GM18519 (cell line): Measurements from ENCODE around the gene KRTAP10-9.
"Not testable (repeated sequence)": the region's sequence is repeated elsewhere in the genome, so short reads cannot be mapped to it uniquely, and the experiment has no call there.

ENCODE experiments used
- ATAC-seq: cut with Tn5 transposase; IDR thresholded peaks from one replicate; pipeline ENCODE4 v1.9.1; 2021; ENCODE audit warnings: mild to moderate bottlenecking, moderate library complexity; ENCODE audit not compliant: unreplicated experiment, low FRiP score

Gene KRTAP10-9, protein sequence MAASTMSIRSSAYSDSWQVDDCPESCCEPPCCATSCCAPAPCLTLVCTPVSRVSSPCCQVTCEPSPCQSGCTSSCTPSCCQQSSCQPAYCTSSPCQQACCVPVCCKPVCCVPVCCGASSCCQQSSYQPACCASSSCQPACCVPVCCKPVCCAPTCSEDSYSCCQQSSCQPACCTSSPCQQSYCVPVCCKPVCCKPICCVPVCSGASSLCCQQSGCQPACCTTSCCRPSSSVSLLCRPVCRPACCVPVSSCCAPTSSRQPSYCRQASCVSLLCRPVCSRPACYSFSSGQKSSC

DNA sequence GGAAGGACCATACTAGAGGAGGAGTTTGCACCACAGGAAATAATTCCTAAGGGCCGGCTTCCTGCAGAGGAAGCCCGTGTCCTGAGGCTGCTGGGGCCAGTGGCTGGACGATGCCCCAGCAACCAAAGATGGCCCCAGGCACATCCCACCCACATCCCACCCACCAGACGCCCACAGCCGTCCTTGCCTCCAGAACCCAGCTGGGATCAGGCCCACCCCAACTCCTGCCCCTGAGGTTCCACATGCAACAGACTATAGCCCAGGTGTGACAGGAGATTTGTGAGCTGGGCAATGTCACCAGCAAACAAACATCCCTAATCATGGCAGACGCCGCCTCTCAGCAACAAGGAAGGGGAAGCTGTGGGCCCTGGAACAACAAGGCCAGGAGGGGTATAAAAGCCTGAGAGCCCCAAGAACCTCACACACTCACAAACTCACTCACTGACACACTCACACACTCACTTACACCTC is at the start of gene KRTAP10-9:
Gene KRTAP10-9 (plus strand): TSS at position 421 of the 471 bp plus-strand sequence. CDS start 79 bp downstream, outside the sequence.
- ATAC-seq = no peak

DNA sequence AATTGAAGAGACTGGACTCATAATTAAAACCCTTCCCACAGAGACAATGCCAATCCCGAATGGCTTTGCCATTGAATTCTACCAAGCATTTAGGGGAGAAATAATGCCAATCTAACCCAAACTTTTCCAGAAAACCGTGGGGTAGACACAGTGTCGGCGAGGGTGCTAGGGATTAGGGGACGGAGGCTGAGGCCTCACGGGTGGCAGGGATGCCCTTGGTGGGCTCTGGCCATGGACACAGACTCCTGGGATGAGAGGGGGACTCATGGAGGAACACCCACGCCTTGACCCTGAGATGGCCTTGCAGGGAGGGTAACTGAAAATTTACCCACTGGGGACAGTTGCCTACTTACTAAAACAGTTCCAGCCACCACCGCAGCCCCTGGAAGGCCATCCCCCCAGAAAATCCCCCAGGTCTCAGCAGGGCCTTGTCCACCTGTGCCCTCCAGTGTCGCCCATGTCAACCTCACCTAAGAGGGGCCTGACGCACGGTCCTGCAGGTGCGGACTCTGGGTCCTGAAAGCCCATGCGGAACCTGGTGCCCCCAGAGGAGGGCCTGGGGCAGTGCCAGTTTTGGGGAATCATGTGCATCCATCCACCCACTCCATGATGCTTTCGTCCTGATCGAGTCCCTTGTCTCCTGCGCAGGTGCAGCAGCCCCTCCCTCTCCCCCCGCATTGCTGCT is 48.4 kb upstream of the KRTAP10-9 start:
- ATAC-seq = no peak

DNA sequence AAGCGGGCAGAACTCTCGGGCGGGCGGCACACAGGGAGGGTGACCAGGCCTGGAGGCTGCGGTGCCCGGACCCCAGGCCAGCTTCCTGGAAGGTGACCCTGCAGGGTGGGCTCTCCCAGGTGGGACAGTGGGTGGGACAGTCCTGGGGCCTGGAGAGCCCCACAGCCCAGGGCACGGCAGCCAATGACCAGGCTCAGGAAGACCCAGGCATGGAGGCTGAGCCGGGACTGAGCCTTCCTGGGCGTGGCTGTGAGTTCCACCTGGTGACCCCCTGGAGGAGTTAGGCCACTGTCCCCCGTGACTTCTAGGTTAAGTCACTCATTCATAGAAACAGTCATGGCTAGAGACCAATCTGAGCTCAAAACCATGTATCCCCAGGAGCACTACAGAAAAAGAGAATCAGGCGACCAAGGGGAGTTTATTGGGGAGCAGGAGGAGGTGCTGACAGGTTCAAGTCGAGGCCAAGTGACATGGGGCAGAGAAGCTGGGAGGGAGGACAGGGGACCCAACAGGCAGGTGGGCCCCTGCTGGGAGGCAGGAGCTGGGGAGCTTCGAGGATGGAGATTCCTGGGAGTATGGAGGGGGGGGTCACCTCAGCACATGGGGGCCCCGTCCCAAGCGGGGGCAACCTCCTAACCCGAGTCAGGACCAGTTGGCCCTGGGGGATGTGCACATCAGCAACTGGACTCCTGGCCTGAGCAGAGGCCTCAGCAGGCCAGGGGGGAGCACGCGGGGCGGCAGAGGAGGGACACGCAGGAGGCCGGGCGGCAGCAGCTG is 47.6 kb upstream of the KRTAP10-9 start:
- no peak for ATAC-seq

DNA sequence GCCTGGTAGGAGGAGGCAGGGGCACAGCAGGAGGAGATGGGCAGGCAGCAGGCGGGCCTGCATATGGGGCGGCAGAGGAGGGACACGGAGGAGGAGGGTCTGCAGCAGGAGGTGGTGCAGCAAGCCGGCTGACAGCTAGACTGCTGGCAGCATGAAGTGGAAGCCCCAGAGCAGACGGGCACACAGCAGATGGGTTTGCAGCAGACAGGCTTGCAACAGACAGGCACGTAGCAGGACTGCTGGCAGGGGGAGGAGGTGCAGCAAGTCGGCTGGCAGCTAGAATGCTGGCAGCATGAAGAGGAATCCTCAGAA is 47.1 kb upstream of the KRTAP10-9 start:
- no peak for ATAC-seq

DNA sequence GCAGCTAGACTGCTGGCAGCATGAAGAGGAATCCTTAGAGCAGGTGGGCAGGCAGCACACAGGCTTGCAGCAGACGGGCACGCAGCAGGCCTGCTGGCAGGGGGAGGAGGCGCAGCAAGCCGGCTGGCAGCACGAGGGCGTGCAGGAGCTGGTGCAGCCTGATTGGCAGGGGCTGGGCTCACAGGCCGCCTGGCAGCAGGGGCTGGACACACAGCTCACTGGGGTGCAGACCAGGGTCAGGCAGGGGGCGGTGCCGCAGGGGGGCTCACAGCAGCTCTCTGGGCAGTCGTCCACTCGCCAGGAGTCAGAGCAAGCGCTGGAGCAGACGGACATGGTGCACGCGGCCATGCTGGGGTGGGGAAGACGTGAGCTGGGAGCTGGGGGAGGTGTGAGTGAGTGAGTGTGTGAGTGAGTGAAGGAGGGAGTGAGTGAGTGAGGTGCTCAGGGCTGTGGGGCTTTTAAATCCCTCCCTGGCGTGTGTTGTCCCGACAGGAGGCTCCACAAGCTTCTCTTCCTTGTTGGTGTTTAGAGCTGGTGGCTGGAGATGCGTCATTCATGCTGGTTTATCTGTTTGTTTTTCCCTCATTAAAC is 46.6 kb upstream of the KRTAP10-9 start, which contains the start of gene KRTAP10-5:
Gene KRTAP10-5 (minus strand): TSS at position 374 of the 591 bp plus-strand sequence. CDS start 26 bp downstream, at position 348.
- not testable (repeated sequence) for ATAC-seq

DNA sequence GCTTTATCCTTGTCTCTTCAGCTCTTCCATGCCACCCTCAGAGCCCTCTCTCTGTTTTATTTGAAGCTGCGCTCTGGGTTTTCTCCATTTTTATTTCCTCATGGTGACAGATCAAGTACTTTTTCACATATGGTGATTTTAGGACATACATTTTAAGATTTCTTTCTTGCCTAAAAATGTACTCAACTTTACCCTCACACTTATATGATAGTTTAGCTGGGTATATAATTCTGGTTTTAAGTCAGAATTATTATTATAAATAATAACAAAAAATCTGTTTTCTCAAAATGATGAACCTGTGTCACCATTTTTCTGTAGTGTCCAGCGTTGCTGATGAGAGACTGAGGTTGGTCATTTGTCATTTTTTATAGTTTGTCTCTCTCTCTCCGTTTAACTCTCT is 45.7 kb upstream of the KRTAP10-9 start:
- ATAC-seq = no peak

DNA sequence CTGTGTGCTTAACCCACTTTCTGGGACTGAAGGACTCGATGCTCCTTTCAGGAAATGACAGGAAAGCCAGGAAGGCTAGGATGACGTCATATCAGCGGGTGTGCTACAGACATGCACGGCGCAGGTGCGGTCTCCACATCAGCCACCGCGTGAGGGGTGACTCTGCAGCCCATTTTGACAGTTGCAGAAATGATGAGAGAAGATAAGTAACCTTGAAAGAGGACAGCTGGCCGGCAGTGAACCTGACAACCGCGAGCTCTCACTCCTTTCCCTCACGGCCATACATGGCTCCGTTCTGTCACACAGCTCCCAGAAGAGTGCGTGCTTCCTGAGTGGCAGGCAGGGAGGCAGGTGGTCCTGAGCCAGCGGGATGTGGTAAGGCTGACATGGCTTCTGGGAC is 44.8 kb upstream of the KRTAP10-9 start:
- ATAC-seq = no peak

DNA sequence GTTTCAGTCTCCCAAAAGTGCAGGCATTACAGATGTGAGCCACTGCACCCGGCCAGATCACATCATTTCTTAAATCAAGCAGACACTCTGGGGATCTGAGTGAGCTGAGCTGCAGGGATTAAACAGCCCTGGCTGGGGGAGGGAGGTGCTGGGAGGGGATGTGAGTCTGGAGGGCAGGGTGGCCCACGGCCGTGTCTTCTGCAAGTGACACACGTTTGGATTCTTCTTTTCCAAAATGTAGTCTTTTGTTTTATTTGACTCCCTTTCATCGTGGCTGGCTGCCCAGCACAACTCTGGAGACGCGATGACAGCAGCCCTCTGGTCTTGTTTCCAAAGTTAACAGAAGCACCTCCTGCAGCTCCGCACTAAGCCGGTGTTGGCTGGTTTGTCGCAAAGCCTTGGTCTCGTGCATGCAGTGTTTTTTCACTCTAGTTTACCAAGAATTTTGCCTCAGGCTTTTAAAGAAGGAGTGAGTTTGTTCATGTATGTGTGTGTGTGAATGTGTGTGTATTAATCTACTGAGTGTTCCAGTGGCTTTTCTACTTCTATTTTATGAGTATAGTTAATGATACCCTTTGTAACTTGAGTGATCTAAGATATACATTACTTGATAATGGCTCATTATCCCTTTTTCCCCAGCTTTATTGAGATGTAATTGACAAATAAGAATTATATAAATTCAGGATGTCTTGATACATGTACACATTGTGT is 43.6 kb upstream of the KRTAP10-9 start:
- no peak for ATAC-seq

DNA sequence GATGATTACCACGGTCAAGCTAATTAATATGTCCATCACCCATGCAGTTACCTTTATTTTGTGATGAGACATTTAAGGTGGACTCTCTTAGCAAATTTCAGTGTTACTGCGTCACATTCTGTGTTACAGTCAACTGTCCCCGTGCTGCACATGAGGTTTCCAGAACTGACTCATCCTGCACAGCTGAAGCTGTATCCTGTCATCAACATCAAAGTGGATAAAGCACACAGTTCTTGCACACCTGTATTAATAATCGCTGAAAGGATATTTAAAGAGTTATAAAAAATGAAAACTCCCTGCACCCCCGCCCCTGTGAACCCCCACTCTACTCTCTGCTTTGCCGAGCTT is 43.1 kb upstream of the KRTAP10-9 start:
- no peak for ATAC-seq

DNA sequence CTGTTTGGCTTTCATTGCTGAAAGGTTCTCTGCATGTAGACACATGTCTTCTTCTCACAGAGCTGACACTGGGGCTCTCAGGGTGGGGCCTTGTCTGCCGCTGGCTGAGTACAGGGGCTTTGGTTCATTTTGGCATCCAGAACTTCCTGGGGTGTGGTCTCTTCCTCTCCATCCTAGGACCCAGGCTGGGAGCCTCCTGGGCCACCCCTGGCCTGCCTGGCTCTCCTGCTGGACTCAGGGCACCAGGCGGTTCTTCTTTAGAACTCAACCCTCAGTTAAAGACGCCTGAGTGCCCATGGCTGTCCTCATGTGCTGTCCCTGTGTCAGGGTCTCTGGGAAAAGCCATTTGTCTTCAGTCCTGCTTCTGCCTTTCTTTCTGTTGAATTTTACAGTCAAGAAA is 41.0 kb upstream of the KRTAP10-9 start:
- ATAC-seq = no peak

DNA sequence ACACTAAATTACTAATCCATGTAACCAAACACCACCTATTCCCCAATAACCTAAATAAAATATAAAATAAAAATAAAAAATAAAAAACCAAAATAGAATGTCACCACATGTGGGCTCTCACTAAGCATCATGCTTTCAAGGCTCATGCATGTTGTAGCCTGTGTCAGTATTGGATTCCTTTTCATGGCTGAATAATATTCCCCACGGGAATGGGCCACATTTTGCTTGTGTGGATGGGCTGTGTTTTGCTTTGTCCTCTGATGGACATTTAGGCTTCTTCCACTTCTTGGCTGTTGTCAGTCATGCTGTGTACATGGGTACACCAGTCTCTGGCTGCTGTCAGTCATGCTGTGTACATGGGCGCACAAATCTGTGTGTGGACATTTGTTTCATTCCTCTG is 37.8 kb upstream of the KRTAP10-9 start:
- ATAC-seq = no peak

DNA sequence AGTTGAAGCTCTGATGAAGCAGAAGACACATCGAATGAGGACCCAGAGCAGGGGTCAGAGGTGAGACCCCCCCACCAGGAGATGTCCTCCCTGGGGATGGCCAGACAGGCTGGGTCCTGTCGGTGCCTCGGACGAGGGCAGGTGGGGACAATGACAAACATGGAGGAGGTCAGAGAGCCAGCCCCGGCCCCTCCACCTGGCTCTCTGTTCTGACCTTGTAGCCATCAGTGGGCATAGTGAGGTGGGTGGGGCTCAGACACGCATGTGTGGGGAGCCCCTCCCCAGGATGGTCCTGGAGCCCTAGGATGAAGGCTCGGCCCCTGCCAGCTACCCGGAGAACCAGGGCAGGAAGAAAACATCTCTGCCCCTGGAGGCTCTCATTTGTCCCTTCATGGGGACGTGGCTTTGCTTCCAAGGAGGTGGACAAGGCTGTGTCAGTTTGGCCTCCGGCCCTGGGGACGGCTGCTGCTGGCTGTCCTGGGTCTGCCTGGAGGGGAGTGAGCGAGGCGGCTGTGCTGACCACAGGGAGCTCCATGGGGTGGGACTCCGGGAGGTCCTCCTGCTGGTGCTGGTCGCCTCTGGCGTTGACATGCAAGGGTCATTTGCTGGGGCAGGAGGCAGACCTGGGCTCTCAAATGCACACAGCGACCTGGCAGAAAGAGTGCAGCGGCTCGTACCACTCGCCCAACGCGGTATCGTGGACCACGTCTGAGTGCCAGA is 37.1 kb upstream of the KRTAP10-9 start:
- no peak for ATAC-seq

DNA sequence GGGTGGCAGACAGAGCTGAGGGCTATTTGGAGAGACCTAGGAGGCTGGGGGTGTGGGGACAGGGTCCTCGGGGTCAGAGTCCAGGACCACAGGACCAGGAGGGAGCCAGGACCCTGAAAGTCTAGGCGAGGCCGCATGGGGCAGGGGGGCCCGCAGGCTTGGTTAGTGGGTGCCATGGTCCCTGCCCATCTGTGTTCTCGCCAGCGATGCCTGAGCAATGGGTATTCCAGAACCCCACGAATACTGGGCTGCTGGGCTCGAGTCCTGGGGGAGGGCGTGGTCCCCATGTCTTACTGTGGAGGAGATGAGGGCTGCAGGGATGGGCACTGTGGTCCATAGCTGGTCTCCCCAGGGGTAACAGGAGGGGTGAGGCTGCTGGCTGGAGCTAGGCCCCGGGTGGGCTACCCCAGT is 36.6 kb upstream of the KRTAP10-9 start:
- no peak for ATAC-seq

DNA sequence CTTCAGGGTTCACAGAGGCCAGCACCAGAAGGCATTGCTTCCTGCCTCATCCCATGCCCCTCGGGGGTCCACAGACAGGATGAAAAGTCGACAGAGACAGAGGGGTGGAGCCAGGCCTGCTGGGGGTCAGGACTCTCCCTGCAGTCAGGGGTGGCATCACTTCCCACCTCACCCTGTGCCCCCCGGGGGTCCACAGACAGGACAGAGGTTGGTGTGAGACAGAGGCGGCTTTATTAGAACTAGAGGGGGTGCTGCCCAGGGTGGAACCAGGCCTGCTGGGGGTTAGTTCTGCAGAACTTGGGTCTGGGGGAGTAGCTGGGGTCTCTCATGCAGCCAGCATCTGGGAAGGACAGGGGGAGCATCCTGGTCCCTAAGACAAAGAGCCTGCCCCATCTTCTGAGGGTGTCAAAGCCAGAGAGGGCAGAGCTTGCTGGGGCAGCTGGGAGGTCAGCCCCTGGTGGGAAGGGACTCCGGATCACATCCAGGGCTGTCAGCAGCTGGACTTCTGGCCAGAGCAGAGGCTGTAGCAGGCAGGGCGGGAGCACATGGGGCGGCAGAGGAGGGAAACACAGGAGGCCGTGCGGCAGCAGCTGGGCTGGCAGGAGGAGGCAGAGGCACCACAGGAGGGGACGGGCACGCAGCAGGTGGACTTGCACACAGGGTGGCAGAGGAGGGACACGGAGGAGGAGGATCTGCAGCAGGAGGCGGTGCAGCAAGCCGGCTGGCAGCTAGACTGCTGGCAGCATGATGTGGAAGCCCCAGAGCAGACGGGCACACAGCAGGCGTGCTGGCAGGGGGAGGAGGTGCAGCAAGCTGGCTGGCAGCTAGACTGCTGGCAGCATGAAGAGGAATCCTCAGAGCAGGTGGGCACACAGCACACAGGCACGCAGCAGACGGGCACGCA is 35.7 kb upstream of the KRTAP10-9 start:
- not testable (repeated sequence) for ATAC-seq

DNA sequence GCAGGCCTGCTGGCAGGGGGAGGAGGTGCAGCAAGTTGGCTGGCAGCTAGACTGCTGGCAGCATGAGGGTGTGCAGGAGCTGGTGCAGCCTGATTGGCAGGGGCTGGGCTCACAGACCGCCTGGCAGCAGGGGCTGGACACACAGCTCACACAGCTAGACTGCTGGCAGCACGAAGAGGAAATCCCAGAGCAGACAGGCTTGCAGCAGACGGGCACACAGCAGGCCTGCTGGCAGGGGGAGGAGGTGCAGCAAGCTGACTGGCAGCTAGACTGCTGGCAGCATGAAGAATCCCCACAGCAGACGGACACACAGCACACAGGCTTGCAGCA is 35.1 kb upstream of the KRTAP10-9 start:
- ATAC-seq = not testable (repeated sequence)

DNA sequence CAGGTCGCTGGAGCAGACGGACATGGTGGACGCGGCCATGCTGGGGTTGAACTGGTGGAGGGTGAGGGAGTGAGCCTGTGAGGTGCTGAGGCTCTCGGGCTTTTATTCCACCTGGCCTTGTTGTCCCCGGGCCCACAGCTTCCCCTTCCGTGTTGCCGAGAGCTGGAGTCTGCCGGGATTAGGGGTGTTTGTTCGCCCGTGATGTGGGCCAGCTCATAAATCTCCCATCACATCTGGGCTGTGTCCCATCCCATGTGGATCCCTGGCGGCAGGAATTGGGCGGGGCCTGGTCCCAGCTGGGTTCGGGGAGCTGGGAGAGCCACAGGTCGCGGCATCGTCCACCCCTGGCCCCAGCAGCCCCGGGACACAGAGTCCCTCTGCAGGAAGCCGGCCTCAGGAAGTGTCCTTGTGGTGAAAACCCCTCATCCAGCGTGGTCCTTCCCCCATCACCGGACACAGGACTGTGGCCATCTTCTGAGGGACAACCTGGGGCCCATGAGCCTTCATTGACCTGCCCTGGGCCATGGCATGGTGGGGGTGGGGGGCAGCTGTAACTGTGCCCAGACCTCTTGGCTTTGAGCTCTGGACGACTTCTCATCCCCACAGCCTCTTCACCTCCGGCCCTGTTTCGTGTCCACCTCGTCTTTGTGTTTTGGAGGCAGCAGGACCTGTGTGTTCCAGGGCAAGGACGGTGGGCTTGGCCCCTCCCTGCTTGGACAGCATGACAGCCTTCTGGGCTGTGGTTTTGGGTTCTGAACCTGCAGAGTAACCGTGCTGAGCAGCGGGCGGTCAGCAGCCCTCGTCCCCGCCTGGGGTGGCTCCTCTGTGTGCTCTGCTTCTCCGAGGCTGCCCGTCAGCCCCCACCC is 34.2 kb upstream of the KRTAP10-9 start, which contains the start of gene KRTAP10-6:
Gene KRTAP10-6 (minus strand): TSS at position 60 of the 866 bp plus-strand sequence. CDS start 21 bp downstream, at position 39.
- ATAC-seq = no peak

DNA sequence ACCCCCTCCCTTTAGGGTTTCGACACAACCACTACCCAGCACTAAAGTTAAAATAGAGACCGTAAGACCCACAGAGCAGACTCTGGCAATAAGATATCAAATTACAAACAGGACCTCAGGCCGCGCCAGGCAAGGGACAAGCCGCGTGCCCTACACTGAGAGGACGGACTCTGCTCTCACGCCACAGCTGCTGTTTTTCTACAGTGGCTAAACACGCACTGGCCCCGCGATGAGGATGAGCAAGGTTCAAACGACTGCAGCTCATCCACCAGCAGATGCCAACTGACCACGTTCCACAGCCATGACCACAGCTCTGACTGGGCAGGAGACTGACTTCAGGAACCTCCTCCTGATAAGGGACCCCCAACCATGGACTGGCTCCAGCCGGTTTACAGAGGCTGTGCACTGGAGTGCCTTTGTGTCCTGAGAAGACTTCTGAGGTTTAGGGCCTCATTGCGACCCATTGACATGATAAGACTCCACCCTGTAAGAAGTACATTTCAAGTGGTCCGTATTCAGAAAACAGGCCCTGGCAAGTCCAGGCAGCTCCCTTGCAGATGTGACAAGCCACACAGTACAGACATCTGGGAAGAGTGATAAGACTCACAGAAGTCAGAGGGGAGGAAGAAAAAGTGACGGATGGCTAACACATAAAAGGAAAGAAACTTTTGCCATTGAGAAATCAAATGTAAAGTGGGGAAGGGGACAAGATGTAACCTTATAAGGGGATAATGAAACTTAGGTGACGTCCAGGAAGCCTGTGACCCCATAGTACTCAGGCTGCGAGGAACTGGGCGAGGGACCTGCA is 33.1 kb upstream of the KRTAP10-9 start:
- no peak for ATAC-seq
